ENCODE measurements around the gene KIAA1614.
A peak's percentile ranks its signal among the peaks of the same experiment; 100 is the strongest.

The KIAA1614 gene

DNA sequence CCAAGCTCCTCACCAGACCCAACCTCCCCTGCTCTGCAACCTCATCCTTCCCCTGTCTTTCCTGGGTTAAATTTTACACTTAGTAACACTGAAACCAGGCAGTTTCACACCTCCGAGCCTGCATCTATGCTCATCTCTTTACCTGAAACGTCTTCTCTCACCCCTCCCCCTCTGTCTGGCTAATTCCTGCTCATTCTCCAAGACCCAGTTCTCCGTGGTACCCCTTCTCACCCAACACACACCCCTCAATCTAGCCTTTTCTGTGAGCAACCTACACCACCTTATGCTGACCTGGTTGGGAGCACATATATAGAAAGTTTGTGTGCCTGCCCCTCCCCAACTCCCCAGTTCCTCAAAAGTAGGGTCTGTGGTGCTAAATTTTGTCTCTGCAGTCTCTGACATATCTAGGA lies 3.7 kb upstream of the KIAA1614 start:
- DNase-seq: no peak

DNA sequence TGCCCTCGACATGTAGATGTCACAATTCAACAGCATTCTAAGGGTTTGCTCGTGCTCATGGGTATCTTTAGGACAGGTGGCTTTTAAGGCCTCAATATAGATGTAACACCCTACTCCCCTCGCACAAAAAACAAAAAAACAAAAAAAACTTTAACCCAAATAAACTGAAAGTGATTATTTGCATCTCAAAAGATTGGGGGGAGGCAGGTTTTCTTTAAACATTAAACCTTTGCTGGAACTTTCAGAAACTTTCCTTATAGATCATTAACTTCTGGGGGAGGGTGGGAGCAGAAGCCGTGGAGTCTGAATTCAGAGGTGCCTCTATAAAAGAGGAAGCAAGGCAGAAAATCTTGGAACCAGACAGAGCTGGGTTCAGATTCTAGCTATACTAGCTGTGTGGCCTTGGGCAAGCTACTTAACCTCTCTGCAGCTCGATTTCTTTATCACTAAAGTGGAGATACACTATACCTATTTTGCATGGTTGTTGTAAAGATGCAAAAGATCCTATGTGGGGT lies 3.2 kb upstream of the KIAA1614 start:
- no peak for DNase-seq

DNA sequence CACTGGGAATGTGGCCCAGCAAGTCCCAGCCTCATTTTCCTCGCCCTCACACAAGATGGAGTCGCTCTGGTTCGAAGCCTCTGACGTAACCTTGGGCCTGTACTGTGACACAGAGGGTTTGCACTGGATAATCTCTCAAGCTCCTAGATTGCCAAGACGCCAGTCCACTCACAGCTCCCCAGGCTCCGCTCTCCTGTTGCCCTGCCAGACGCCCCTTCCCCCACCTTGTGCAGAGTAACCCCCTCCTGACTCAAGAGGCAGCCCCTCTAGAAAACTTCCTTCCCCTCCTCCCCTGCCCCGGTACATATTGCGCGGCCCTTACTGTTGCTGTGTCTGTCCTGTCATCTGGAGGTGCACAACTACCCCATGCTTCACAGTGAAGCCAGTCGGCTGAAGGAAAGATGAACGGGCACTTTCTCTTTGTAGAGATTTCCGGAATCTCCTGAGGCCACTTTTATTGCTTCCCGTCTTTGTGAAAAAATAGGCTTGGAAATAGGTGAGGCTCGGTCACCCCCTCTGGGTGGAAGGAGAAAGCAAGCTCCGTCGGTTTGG lies 981 bp upstream of the KIAA1614 start:
- DNase-seq: peak; percentile 23

DNA sequence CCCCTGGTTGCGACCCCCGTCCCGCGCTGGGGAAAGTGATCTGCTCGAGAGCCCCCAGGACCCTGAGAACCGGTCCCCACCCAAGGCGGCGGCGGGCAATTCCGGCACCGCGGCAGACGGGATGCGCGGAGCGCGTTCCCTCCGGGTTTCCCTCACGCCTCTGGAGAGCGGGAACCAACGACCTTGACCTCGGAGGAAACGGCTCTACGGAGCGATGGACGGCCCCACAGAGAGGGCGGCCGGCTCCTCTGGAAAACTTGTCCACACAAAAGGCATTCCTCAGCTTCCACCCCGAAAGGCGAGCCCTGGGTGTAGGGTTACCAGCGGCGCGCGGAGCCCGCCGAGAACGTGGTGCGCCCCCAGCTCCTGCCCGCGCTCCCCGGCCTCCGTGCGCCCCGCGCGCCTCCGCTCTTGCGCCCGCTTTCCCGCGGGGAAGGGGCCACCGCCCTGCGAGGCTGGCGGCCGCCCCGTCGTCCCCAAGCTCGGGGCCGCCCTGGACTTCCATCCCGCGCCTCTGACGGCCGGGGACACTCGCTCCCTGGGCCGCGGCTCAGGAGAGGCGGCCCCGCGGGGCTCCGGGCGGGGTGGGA lies 391 bp upstream of the KIAA1614 start:
- DNase-seq: peak; percentile 42

DNA sequence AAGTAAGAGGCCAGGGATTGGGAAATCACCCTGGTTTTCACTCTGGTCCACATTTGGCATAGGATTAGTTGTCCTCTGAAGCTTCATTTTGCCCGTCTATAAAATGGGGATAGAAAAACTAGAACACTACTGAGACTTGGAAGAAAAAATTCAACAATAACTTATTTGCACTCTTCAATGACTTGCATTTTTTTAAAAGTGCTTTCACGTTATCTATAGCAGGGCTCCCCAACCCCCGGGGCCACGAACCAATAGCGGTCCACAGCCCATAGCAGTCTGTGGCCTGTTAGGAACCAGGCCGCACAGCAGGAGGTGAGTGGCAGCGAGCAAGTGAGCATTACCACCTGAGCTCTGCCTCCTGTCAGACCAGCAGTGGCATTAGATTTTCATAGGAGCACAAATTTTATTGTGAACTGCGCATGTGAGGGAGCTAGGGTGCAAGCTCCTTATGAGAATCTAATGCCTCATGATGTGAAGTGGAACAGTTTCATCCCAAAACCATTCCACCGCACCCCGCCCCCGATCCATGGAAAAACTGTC lies 2.8 kb downstream of the KIAA1614 start:
- no peak for DNase-seq

DNA sequence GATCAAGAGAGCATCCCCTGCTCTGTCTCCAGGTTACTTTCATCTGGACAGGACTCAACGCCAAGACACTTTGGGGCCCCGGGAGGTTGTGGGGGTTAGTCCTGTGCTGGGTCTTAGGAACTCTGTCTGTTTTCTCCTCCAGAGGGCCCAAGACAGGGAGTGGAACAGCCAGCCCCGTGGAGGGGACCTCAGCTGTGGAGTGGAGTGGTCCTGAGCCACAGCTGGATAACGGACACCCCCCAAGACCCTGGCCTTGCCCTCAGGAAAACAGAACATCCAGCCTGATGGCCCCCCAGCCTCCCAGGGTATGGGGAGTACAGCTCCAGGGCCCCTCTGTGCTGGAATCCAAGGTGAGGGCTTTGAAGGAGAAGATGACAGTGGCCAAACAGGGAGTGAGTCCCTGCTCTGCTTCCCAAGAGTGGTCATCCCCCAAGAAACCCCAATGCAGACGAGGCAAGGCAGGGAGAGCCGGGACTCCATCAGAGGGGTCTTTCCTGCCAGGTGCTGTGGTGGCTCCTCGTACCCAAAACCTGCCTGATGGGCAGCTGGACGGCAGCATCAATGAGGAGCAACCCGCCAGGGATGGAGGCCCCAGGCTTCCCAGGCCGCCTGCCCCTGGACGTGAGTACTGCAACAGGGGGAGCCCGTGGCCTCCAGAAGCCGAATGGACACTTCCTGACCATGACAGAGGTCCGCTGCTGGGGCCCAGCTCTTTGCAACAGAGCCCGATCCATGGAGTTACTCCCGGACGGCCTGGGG lies 3.5 kb downstream of the KIAA1614 start:
- no peak for DNase-seq

DNA sequence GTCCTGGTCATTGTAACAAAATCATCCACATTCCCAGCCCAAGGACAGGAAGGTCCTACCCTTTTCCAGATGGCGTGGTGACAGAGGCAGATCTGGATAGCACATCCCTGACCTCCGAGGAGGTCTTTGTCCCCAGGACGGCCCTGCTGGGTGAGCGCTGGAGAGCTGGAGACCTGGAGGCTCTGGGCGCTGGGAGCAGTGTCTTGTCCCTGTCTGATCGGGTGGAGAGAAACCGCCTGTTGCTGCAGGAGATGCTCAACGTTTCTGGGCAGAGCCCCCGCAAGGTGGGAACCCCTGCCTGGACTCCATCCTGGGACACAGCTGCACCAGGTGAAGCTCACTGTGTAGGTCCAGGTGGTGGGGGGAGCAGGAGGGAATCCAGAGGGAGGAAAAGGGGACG lies 4.1 kb downstream of the KIAA1614 start:
- no peak for DNase-seq

DNA sequence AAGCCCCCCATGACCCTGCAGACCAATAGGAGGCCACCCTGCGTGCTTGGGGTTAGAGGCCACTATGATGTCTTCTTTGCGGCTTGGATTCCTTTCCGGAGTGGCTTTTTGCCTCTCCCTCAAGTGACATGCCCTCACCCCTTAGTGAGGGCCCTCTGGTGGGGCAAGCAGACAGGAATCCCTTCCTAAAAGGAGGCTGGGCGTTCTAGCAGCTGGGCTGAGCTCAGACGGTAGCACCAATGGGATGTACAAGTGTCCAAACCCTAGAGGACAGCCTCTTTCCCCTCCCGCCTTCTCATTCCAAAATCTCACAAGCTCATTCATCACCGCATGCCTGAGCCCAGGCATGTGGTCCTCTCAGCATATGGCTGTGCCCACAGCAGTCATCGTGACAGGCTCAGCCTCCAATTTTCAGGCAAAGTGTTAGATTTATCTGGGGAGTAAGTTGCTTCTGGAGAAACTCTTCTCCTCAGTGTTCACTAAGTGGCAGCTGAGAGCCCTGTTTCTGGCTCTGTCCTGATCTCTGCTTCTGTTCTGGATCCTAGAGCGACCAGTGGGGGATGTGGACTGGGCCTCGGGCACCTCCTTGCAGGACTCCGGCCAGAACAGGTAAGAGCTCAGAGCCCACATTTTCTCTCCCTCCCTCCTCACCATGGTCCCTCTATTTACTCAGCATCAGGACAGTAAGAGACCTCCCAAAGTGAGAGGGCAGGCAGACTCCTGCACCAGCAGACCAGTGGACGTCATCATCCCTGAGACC lies 4.8 kb downstream of the KIAA1614 start:
- peak; percentile 53 for DNase-seq

- no peak for DNase-seq
These were observed 5.8 kb downstream of the KIAA1614 start for GRCh38 chr1:180918519-180918918.

DNA sequence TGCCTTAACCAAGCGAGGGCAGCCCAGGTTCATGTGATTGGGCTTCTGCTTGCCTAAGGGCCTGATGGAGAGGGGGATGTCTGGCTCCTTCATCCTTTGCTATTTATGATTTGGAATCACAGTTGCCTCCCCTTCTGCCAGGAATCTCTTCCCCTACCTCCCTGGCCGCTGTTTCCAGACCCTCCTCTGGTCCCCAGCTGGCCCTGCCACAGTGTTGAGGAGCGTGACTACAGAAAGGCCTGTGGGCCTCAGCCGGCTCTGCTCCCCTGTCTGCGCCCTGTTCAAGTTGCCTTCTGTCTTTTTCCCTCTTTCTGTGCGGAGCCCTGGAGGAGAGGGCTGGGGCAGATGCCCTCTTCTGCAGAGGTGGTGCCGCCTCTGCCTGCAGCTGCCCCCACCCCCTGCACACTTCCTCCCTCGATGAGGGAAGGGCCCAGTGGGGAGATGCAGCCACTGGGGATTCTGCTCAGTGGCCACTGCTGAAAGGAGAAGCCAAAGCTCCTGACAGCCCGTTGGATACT lies 6.5 kb downstream of the KIAA1614 start:
- no peak for DNase-seq

DNA sequence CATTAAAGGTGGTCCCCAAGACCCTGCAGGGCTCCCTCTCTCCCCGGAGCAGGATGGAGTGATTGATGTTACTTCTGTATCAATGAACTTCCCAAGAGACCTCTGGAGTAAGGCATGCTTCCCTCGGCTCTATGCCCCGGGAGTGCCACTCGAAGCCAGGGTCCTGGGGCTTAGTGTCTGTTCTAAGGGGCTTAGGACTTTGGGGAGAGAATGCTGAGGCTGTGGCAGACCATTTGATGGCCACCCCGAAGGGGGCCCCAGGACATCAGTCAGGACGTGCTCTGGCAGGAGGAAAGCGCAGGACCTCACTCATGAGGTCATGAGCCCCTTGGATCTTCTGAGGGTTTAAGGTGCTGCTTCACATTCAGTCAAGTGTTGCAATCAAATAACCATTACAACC lies 7.5 kb downstream of the KIAA1614 start:
- no peak for DNase-seq

DNA sequence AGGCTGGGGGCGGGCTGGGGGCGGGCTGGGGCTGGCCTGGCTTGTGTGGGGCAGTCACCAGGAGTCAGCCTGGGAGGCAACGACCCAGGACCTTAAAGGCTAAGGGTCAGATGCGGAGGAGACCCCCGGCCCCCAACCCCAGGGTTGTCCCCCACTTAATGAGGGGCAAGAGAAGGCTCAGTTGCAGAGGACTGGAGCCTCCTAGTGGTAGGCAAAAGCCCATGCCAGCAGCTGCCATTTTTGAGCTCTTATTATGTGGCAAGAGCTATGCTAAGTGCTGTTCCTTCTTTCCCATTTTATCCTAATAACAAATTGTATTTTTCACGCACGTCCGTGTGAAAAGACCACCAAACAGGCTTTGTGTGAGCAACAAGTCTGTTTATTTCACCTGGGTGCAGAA lies 8.0 kb downstream of the KIAA1614 start:
- DNase-seq: no peak

- DNase-seq: no peak
These were observed 8.7 kb downstream of the KIAA1614 start for GRCh38 chr1:180921386-180921785.

DNA sequence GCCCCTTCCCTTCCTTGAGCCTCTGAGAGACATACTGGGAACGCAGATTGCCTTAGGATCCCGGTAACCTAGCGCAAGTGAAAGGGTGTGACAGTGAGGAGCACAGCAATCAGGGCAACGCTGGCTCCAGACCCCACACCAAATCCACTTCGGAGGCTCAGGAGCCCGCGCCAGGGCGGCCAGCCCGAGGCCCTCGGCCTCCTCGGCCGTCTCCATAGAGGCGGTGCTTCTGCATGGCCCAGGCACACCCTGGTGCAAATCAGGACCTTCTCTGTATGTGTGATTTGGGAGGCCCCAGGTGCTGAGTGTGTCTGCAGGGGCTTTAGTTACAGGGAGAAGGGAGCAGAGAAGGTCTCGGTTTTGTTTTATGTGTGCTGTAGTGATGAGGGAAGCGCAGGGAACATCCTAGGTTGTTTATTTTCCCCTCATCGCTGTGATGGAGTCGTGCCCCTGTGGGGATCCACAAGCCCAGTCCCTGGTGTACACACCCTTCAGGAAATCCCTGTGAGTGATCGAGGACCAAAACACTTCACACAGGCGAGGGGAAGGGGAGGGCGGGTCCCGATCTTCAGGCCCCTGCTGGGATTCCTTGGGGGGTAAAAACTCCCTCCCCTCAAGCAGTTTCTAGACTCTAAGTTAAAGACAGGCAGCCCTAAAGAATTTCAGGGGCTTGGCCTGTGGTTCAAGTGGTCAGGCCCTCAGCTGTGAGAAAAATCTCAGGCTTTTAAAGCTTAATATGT lies 9.4 kb downstream of the KIAA1614 start:
- no peak for DNase-seq

DNA sequence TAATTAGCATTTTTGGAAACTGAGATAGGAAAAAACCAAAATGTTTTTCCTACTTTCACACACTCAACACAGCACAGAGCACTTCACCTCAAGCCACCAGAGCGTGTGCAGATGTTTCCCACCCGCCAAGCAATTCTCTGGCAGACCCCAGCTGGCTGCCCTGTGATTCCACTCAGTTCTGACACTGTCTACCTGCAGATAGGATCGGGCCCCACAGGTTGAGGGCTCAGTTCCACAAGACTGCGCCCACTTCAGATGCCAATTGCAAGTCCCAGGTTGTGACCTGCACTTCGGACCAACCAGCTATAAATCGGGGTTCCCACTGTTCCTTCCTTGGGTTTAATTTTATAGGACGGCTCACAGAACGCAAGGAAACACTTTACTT lies 9.9 kb downstream of the KIAA1614 start:
- DNase-seq: no peak

GRCh38 chr1:180923021-180923841 lies 10.5 kb downstream of the KIAA1614 start:
- DNase-seq: peak; percentile 30

DNA sequence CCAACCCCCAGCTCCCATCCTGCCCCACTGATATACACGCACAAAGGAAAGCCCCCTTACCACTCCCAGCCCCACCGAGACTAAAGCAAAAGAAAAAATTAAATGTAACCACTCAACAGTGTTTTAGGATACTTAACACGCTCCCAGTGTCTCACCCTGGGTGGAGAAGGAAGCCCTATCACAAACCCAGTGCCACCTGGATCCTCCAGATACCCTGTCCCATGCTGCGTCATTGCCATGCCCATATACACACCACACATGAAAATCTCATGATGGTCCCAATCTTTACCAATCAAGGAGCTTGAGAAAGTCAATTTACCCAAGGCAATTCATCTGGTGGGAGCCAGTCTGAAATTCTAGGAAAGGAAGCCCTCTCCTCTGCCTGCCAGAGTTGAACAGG lies 11.2 kb downstream of the KIAA1614 start:
- DNase-seq: no peak

DNA sequence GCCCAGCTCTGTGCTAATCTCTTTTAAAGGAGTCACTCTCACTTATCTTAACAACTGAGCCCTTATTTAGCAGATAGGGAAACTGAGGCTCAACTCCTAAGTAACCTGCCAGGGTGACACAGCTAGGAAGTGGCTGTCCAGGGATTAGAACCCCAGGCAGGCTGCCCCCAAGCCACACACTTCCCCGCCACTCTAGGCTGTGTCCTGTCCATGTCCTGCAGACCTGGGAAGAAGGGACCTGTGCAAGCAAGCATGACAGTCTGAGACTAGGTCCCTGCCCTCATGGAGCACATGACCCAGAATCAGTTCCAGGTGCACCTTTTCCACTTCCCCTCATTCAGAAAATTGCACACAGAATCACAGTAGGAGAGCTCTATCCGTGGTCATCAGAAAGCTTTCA lies 12.2 kb downstream of the KIAA1614 start:
- DNase-seq: no peak

DNA sequence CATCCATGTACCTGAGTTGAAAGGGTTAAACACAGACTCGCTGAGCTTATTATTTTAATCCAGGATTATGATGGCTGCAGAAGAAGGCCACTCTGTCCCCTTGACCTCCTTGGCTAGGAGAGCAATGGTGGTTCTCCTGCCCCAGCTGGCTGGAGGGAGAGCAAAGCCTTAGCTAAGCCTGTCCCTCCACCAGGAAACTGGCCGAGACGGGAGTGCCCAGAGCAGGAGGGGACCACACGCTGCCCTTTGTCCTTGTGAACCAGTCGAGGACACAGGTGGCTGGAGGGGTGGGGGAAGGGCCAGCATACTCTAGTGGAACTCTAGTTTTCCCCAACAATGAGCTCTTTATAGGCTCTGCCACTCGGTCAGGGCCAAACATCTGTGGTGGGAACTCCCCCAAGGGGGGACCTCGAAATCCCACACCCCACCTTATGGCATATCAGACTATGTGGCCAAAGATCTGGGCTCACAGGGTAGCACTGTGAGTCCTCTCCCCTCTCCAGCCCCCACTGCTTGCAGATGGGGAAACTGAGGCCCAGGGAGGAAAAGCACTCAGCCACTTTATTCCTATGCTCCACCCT lies 12.9 kb downstream of the KIAA1614 start:
- no peak for DNase-seq

- DNase-seq: no peak
These were observed 13.7 kb downstream of the KIAA1614 start for GRCh38 chr1:180926164-180926981.

All from HCEC 1CT (cell line).